Right lobe of liver (tissue), 4 donors: ENCODE measurements around the gene PDE9A.

Source experiments
- CTCF ChIP-seq, 4 donors: fragments of 200-600 bp in 3 of 4; fragments of 450-650 bp in 1 of 4; IDR thresholded peaks; one replicate each; pipeline versions ENCODE4 v1.5.1 to v1.8.0; 2016 to 2022; ENCODE audit warnings: antibody characterized with exemption in 4 of 4, mild to moderate bottlenecking in 2 of 4
- POLR2A ChIP-seq: fragments of 450-650 bp; IDR thresholded peaks from one replicate; pipeline ENCODE4 v1.6.1; 2017; ENCODE audit warnings: antibody characterized with exemption, mild to moderate bottlenecking
- donor health status: DM: no; HTN: no; CAD: no.
- donor health status: DM: no; HTN: no; CAD: no.
- donor health status: DM: no; HTN: yes; CAD: no.

GRCh38 chr21:42658320-42659105 is 5.1 kb downstream of the PDE9A start:
- TF ChIP-seq POLR2A (no peak), CTCF (IDR thresholded peaks at IDR 0.05) (no peak)
